GM12892 (cell line): Measurements from ENCODE around the gene LCNL1.

Experiments
- POLR2A ChIP-seq: IDR thresholded peaks from 2 replicates; pipeline ENCODE4 v1.6.1; 2011; ENCODE audit warnings: low read depth, low read length, control low read depth
- POLR2AphosphoS5 ChIP-seq: IDR thresholded peaks from 2 replicates; pipeline ENCODE4 v1.6.1; 2011; ENCODE audit warnings: low read depth, low read length, control low read depth

DNA sequence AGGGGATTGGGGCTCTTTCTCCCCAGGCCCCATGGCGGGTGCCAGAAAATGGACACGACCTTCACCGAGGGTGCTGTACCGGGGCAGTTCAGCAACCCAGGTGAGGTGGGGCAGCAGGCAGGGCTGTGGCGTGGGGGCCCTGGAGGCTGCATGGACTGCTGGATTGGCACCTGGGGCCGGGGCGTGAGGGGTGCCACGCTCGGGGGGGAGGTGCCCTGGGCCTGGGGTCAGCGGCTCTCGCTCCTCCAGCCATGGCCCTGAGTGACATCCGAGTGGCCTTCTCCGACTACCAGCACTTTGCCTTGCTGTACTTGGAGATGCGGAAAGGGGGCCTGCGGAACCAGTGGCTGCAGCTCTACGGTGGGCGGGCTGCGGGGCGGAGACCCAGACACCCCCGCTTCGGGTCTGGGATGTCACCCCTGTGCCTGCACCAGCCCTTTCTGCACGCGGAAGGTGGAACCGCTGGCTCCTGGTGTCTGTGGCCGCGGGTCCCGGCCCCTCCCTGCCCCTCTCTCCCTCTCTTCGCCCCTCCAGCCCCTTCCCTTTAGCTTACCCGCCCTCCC is 1.8 kb downstream of the LCNL1 start:
- TF ChIP-seq POLR2A (no peak), POLR2AphosphoS5 (no peak)
